HCT116 (cell line): ENCODE results near the gene TCERG1L.

Source experiments
- ATF3 ChIP-seq: IDR thresholded peaks from 2 replicates; pipeline ENCODE4 v1.6.1; 2012
- CTCF ChIP-seq, 3 experiments: fragments of 200-600 bp in 1 of 3; sonication (generic) in 1 of 3; IDR thresholded peaks in 2 of 3; conservative IDR thresholded peaks in 1 of 3; 2 replicates each; pipeline ENCODE4 v1.5.1; 2012 to 2017; ENCODE audit warnings: low read depth in 2 of 3, low read length in 2 of 3, antibody characterized with exemption in 1 of 3, borderline replicate concordance in 1 of 3, control low read depth in 1 of 3, mild to moderate bottlenecking in 1 of 3, mixed read lengths in 1 of 3, mixed run types in 1 of 3, moderate library complexity in 1 of 3; ENCODE audit not compliant: insufficient read depth in 1 of 3
- ELF1 ChIP-seq: IDR thresholded peaks from 2 replicates; pipeline ENCODE4 v1.6.1; 2012; ENCODE audit warnings: low read depth, borderline replicate concordance
- EZH2 ChIP-seq: fragments of 200-600 bp; sonication (generic); IDR thresholded peaks from 2 replicates; pipeline ENCODE4 v1.6.1; 2017; ENCODE audit warnings: antibody characterized with exemption, mixed run types
- EZH2phosphoT487 ChIP-seq: fragments of 200-600 bp; IDR thresholded peaks from 2 replicates; pipeline ENCODE4 v1.6.1; 2018; ENCODE audit warnings: antibody characterized with exemption, borderline replicate concordance
- POLR2A ChIP-seq: IDR thresholded peaks from 2 replicates; pipeline ENCODE4 v1.7.0; 2011; ENCODE audit warnings: borderline replicate concordance; ENCODE audit not compliant: insufficient read depth, insufficient read length; ENCODE audit errors: extremely low read depth
- POLR2AphosphoS5 ChIP-seq: IDR thresholded peaks from 2 replicates; pipeline ENCODE4 v1.6.1; 2011; ENCODE audit warnings: mild to moderate bottlenecking, low read depth, low read length, moderate library complexity
- RAD21 ChIP-seq: IDR thresholded peaks from 2 replicates; pipeline ENCODE4 v1.6.1; 2012; ENCODE audit warnings: low read depth, mild to moderate bottlenecking
- REST ChIP-seq: IDR thresholded peaks from 2 replicates; pipeline ENCODE4 v1.6.1; 2012; ENCODE audit warnings: low read depth
- SP1 ChIP-seq: IDR thresholded peaks from 2 replicates; pipeline ENCODE4 v1.6.1; 2012; ENCODE audit warnings: low read depth
- SRF ChIP-seq: IDR thresholded peaks from 2 replicates; pipeline ENCODE4 v1.6.1; 2012; ENCODE audit warnings: low read depth
- YY1 ChIP-seq: IDR thresholded peaks from 2 replicates; pipeline ENCODE4 v1.6.1; 2011; ENCODE audit warnings: low read length, low read depth, moderate library complexity, mild to moderate bottlenecking; ENCODE audit not compliant: insufficient replicate concordance; ENCODE audit errors: extremely low read depth

- TF ChIP-seq ATF3 (no peak), CTCF (IDR thresholded peaks at IDR 0.05 in 2 of 3, conservative IDR thresholded peaks at IDR 0.05 in 1 of 3; ENCODE audit: borderline replicate concordance in 1 of 3, insufficient read depth in 1 of 3, low read depth in 2 of 3, low read length in 2 of 3) (no peak), SRF (no peak), EZH2phosphoT487 (no peak), EZH2 (no peak), SP1 (no peak), RAD21 (no peak), YY1 (no peak), POLR2A (no peak), ELF1 (no peak), POLR2AphosphoS5 (no peak), REST (no peak)
These were observed 167.9 kb downstream of the TCERG1L start for GRCh38 chr10:131143425-131144165.
